SIG-M5 (cell line): ENCODE measurements around the gene NOL6.
"Not testable (repeated sequence)": the region's sequence is repeated elsewhere in the genome, so short reads cannot be mapped to it uniquely, and the experiment has no call there.

Source experiments
- DNase-seq: peaks from one replicate; lab custom pipeline; 2025; lab: John Stamatoyannopoulos, UW

The NOL6 gene

DNA sequence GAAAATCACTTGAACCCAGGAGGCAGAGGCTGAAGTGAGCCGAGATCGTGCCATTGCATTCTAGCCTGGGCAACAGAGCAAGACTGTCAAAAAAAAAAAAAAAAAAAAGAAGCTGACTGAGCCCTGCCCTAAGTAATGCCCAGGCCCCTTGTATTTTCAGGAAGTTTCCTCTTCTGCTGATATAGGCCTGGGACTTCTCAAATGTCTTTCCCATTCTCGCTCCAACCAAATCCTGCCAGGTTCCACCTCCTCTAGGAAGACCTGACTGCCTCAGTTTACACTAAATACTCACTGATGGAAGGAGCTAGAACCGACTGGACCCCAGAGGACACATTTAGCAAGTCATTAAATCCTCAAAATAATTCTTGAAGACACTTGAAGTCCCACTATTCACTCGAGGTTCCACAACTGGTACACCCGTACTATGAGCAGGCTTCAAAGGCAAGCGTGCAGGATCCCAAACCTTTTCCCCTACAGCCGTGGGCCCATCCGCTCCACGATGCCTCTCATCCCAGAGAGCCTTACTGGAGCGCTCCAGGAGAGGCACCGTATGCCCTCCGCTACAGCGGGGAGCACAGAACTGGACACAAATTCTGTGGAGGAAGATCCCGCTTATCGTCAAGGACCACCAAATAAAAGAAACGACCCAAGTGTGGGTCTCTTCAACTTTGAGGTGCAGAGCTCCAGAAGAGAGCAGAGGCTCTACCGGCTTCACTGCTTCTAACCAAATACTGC is 676 bp downstream of the NOL6 start:
- no peak for DNase-seq

- DNase-seq: no peak
Measured at GRCh38 chr9:33472171-33472880, 1.4 kb downstream of the NOL6 start.

DNA sequence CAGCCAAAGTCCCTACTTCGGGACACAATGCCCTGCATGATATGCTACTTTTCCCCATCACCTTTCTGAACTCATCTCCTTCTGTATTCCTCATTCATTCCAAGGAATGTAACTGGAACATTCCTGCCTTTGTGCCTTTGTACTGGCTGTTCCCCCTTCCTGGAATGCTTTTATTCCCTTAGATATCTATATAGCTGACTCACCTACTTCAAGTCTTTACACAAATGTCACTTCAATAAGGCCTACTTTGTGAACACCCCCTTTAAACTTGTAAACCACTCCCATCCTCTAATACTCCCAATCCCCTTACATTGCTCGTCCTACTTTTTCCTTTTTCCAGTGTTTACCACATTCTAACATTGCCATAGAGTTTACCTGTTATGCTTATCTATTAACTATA is 2.4 kb downstream of the NOL6 start:
- DNase-seq: no peak

DNA sequence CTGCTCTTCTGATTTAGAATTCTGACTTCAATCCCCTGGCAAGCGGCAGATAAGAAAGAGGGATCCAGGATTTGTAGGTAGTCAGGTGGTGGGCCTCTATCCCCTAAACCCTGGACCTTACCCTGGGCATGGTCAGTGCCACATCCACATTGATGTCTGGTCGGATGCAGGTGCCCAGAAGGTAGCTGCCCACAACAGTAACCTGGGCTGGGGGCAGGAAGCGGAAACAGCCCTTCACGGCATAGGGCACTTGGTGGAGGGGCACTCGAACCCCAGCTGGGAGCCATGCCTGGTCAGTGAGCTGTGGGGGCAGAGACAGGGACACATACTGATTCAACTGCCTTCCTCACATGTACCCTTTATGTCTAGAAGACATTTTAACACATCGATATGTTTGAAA is 3.8 kb downstream of the NOL6 start:
- no peak for DNase-seq

GRCh38 chr9:33468797-33469621 is 4.7 kb downstream of the NOL6 start:
- DNase-seq: no peak

DNA sequence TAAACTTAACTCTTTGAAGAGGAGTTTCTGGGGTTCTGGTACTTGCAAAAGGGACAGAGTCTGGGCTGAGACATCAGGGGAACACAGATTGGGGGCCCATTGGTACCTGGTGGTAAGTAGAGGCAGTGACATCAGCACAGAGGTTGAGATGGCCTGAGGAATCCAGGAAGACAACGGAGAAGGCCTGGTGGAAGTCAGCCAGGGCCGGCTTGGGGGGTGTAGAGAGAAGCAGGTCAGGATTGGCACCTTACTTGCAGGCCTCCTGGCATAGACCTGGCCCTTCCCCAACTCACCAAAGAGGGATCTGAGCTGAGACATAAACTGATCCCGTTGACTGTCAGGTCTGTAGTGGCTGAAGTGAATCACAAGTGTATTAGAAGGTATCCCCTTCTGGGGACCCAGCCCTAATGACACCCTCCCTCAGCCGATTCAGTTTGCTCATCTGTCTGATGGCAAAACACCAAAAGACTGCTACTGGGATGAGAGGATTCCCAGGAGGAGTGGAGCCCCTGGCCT is 5.5 kb downstream of the NOL6 start:
- DNase-seq: no peak

GRCh38 chr9:33467526-33467925 is 6.2 kb downstream of the NOL6 start:
- no peak for DNase-seq

GRCh38 chr9:33466565-33467495 is 6.9 kb downstream of the NOL6 start:
- no peak for DNase-seq

GRCh38 chr9:33465596-33466564 is 7.8 kb downstream of the NOL6 start:
- DNase-seq: no peak

GRCh38 chr9:33465096-33465495 is 8.6 kb downstream of the NOL6 start:
- no peak for DNase-seq

GRCh38 chr9:33464045-33464636 is 9.6 kb downstream of the NOL6 start:
- no peak for DNase-seq

DNA sequence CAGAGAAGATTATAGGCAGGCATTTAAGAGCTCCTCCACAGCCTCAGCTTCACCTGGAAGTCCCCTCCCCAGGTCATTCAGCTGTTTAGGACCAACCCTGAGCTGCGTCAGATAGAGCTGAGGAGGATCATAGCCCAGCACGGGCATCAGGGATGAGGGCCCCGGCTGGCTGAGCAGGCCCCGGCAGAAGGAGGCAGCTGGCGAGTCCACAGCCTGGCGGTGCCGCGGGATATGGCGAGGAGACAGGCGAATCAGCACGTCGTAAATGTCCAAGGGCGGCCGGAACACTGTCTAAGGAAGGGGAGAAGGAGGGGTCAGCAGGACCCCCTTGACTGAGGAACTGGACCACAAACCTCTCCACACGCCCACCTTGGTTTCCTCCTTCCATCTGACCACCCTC is 10.6 kb downstream of the NOL6 start:
- no peak for DNase-seq

- no peak for DNase-seq
Measured at GRCh38 chr9:33461492-33461891, 12.2 kb downstream of the NOL6 start.

- no peak for DNase-seq
Measured at GRCh38 chr9:33460854-33461253, 12.9 kb downstream of the NOL6 start.

GRCh38 chr9:33459115-33459514 is 14.6 kb downstream of the NOL6 start:
- no peak for DNase-seq

- no peak for DNase-seq
Measured at GRCh38 chr9:33458444-33458843, 15.3 kb downstream of the NOL6 start.

- DNase-seq: no peak
Measured at GRCh38 chr9:33455945-33456344, 17.8 kb downstream of the NOL6 start.

DNA sequence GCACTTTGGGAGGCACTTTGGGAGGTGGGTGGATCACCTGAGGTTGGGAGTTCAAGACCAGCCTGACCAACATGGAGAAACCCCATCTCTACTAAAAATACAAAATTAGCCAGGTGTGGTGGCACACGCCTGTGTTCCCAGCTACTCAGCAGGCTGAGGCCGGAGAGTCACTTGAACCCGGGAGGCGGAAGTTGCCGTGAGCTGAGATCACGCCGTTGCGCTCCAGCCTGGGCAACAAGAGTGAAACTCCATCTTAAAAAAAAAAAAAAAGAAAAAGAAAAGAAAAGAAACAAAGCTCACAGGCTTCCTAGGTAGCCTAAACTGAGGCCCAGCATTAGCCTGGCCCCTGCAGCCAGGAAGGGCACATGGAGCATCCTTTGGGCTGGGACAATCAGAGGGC is 18.3 kb downstream of the NOL6 start:
- not testable (repeated sequence) for DNase-seq

GRCh38 chr9:33454661-33455026 is 19.1 kb downstream of the NOL6 start:
- not testable (repeated sequence) for DNase-seq
